ENCODE results near the gene TRPT1.

The TRPT1 gene

DNA sequence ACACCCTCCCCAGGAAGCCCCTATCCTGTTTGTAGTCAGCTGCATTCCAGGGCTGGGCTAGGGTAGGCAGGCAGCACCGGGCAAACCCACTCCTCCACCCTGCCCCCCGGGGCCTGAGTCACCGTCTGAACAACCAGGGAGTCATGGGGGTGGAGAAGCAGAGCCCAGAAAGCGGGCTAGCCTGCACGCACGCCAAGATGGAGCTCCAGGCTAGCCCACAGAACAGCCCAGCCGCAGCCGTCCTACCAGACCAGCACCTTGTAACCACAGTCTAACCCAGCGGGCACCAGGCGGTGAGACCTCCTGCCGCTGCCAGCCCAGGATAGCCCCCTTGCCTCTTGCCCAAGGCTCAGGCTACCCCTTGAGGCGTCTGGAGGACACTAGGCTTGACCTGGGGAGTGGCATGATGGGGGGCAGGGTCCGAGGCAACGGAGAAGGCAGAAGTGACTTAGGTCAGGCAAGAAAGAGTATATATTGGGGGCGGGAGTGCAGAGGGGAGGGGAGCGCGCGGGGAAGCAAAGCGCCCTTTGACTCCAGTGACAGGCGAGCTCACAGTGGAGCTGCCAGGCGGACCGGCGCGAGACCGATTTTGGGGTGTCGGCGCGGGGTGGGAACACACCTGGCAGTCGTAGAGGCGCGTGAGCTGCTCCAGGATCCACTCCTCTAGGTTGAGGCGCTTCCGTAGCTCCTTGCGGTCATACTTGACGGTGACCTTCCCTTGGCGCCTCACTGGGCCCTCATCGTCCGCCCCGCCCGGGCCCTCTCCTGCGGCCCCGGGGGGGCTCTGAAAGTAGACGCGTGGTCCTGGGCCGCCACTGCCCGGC is 20.0 kb upstream of the TRPT1 start:
- FAIRE-seq (no peak), DNase-seq (ENCODE audit: low spot score) (peak; percentile 74)

GRCh38 chr11:64245401-64245796 is 19.4 kb upstream of the TRPT1 start:
- FAIRE-seq (no peak), DNase-seq (ENCODE audit: low spot score) (no peak)

DNA sequence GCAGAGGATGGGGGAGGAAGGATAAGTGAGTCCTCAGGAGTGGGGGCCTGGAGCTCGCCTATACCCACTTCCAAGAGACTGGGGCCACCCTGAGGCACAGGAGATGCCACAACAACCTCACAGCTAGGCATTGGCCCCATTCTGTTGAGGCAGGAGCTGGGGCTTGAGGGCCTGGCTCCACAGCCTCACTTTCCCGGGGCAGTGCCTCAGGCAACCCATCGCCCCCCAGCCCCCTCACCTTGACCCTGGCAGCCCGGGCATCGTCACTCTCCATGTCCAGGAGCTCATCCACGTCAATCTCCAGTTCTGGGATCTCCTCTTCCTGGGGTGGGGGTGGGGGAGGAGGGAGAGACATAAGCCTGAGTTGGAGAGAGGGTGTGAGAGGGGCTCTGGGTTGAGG is 19.0 kb upstream of the TRPT1 start:
- no peak for DNase-seq (ENCODE audit: low spot score)
- FAIRE-seq = no peak

- no peak for DNase-seq (ENCODE audit: low spot score)
- no peak for FAIRE-seq
These were observed 18.1 kb upstream of the TRPT1 start for GRCh38 chr11:64244107-64244506.

DNA sequence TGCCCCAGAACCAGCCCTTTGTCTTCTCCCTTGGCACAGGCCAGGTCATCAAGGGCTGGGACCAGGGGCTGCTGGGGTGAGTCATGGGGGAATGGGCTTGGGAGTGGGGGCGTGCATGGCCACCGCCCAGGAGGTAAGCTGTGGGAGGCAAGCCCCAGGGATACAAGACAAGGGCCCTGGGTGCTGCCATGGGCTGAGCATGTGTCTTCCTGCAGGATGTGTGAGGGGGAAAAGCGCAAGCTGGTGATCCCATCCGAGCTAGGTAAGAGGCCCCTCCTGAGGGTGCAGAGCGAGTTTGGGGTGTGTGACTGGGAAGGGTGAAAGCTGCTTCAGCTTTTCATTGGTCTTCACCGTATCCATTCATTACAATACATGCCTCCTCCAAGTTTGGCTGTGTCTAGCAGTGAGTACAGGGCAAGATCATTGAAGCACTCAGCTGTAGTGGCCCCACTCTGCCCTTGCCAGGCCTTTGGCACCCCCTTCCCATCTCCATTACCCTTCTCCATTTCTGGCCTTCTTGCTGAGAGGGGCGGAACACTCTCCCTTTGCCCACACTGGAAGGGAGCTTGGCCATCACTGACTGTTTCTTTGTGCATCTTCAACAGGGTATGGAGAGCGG is 17.4 kb upstream of the TRPT1 start:
- FAIRE-seq = no peak

GRCh38 chr11:64241491-64242374 is 15.7 kb upstream of the TRPT1 start:
- FAIRE-seq (no peak), DNase-seq (ENCODE audit: low spot score) (peak; percentile 29)

More for the DNA sequence above, 17.4 kb upstream of the TRPT1 start:
- DNase-seq (ENCODE audit: low spot score) = no peak

DNA sequence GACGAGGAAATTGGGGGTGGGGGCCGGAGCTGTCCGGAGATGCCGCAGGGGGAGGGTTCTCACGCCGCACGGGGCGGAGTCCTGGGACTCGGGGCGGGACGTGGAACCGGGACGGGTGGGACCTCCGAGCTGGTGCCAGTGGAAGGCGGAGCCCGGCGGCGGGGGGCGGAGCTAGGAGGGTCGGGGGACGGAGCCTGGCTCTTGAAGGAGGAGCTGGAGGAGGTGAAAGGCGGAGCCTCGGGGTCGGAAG is 15.2 kb upstream of the TRPT1 start:
- FAIRE-seq (no peak), DNase-seq (ENCODE audit: low spot score) (peak; percentile 97)

DNA sequence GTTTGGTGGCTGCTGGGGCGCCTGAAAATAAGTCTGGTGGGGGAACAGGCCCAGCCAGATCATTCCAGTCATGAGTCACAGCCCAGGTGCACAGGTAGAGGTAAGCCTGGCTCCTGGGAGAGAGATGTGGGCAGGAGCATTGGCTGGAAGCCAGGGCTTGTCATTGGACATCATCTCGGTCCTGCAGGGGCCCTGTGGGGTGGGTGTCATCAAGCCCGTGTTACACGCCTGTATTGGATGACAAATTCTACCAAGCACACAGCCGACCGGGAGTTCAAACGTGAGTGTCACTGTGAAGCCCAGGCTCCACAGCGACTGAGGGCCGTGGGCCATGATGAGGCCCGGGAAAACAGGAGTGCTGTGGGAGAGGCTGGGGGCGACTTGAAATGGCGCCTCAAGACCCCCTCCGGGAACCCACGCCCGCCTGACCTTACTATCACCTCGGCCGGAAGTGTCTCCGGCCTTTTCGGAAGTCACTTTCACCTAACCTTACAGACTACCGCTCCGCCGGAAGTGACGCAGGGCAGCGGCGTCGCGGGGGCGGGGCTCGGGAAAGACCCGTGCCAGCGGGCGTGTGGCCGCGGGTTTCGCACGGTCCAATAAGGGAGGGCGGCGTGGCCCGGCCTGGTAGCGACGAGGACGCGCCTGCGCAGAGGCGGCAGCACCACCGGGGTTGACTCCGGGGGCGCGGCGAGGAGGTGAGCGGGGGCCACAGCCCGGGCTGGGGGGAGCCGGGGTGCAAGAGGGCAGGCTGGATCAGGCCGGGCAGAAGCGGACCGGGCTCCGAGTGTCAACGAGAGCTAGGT is 14.7 kb upstream of the TRPT1 start, which contains the start of gene FKBP2:
TSS of gene FKBP2 (plus strand) at position 661 of the 806 bp plus-strand sequence. CDS start 1,293 bp downstream, outside the sequence.
- peak; percentile 30 for FAIRE-seq
- peak; percentile 98 for DNase-seq (ENCODE audit: low spot score)

DNA sequence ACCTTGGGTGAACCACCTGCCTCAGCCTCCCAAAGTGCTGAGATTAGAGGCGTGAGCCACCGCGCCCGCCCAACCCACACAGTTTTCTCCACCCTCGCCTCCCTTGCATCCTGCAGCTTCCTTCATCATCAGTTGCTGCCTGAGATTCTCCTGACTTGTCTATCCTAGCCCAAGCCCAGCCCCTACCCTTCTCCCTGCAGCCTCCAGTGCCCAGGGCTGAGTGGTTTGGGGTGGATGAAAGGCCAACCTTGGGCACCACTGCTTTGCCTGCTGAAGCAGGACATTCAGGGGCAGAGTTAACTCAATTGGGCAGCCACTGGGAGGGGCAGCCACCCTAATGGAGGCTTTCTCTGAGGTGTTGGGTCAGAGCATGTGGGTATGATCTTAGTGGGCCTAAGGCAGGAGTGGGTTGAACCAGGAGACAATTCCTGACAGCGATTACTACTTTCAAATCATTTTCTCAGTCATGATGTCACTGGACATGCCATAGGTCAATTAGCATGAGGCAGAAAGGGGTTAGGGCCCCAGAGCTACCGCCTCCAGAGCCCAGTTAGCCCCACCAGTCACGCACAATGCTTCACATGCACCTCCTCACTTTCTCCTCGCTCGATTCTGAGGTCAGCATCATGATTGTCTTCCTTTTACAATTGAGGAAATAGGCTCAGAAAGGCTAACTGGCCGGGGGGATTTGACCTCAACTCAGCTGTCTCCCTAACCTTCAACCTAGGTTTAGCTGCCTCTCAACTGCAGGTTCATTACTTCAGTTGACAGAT is 13.9 kb upstream of the TRPT1 start:
- FAIRE-seq (no peak), DNase-seq (ENCODE audit: low spot score) (no peak)

GRCh38 chr11:64238999-64239398 is 13.0 kb upstream of the TRPT1 start:
- no peak for DNase-seq (ENCODE audit: low spot score)
- FAIRE-seq = no peak

GRCh38 chr11:64238076-64238475 is 12.1 kb upstream of the TRPT1 start:
- FAIRE-seq (no peak), DNase-seq (ENCODE audit: low spot score) (no peak)

DNA sequence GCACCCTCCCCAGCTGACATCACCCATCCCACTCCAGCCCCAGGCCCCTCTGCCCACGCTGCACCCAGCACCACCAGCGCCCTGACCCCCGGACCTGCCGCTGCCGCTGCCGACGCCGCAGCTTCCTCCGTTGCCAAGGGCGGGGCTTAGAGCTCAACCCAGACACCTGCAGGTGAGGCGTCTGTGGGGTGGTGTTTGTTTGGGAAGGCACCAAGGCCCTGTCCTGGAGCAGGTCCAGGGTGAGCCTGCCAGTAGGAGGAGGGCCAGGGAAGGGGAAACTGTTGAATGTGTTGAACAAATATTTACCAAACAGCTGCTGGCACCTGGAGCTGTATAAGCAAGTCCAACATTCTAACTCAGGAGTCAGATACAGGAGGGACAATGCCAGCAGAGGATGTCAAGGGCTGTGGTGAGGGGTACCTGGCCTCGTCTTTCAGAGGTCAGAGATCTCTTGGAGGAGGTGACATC is 11.5 kb upstream of the TRPT1 start:
- no peak for DNase-seq (ENCODE audit: low spot score)
- FAIRE-seq = no peak

- FAIRE-seq = no peak
These were observed 9.6 kb upstream of the TRPT1 start for GRCh38 chr11:64235437-64236161.

DNA sequence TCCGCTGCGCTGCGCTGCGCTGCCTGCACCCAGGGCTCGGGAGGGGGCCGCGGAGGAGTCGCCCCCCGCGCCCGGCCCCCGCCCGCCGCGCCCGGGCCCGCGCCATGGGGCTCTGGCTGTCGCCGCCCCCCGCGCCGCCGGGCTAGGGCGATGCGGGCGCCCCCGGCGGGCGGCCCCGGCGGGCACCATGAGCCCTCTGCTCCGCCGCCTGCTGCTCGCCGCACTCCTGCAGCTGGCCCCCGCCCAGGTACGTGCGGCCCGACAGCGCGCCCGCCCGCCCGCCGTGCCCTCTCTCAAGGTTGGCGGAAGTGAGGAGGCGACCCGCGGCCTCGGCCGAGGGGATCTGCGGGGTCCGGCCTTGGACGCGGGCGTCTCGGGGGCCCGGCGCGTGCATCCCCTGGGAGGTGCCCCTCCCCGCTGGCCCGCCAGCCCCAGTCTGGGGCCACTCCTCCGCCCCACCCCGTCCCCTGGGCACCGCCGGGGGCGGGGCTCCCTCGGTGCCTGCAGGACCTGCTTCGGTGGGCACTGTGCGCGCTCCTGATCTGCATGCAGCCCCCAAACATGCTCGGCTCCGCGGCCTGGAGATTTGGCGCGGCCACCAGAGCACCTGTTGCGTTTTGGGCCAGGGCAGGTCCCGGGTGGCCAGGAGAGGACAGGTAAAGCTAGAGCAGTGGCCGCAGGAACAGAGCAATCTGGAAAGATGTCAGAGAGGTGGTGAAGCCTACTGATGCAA is 8.8 kb upstream of the TRPT1 start:
- FAIRE-seq = no peak

More at GRCh38 chr11:64235437-64236161, 9.6 kb upstream of the TRPT1 start:
- DNase-seq (ENCODE audit: low spot score) = no peak

DNA sequence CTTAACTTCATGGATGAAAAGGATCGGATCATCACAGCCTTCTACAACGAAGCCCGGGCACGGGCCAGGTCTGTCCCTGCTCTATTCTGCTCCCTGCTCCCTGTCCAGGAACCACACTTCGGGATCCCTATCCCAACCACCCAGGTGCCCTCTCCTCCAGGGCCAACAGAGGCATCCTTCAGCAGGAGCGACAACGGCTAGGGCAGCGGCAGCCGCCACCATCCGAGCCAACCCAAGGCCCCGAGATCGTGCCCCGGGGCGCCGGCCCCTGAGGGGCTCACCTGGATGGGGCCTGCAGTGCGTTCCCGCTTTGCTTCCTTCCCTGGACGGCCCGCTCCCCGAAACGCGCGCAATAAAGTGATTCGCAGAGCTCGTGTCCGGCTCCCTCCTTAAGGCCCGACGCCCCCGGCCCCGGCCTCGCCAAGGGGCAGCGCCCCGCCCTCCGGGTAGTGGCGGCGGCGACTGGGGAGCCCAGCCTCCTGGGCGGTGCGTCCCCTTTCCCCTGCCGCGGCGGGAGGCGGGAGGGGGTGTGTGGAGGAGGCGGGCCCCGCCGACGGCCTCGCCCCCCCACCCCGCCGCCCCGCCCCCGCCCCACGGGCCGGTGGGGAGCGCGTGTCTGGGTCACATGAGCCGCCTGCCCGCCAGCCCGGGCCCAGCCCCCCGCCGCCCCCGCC is 8.1 kb upstream of the TRPT1 start, which contains the start of gene VEGFB:
TSS of gene VEGFB (plus strand) at position 672 of the 674 bp plus-strand sequence. CDS start 250 bp downstream, outside the sequence.
- DNase-seq (ENCODE audit: low spot score) (peak; percentile 86), FAIRE-seq (no peak)

More for the DNA sequence above, 8.8 kb upstream of the TRPT1 start:
- DNase-seq (ENCODE audit: low spot score) = peak; percentile 71

- FAIRE-seq (no peak), DNase-seq (ENCODE audit: low spot score) (no peak)
These were observed 7.0 kb upstream of the TRPT1 start for GRCh38 chr11:64232967-64233315.

GRCh38 chr11:64232182-64232966 is 6.4 kb upstream of the TRPT1 start:
- DNase-seq (ENCODE audit: low spot score) (no peak), FAIRE-seq (no peak)
